ENCODE results near the gene ANGPTL2.

Gene ANGPTL2

DNA sequence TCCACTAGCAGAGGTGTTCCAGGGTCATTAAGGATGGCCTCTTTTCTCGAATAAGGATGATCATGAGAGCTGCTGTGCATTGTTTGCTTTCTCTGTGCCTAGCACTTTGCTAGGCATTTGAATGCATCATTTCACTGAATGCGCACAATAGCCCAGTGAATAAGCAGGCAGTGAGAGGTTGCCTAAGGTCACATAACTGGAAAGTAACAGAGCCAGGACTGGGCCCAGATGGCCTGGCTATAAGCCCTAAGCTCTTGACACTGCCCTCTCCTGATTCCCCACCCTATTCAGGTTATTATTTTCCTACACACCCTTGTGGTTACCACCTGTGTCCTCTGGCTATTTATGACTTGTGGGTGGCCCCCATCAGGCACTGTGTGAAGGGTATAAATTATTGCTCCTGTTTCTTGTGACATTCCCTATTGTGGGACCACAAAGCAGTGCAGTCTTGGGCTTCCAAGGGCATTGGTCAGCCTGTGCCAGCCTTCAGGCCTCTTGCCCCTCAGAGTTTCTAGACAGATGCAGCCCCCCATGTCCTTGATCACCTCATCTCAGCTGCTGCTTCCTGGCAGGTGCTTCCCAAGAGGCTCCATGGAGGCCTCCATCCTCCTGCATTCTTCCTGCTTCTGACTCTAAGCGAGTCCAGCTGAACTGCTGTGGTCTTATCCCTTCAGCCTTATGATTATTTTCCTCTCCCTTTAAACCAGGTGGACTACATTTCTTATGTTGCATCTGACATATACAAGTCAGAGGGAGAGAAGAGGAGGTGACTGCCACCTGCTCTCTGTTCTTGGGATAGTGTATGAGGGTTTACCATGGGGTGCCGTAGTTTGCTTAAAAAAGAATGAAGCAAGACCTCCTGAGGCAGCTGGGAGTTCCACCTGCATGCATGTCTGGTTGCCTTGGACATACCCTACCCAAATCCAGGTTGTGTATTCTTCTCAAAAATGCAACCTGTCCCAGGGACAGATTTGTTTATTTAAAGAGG lies 47.6 kb downstream of the ANGPTL2 start:
- Histone ChIP-seq H3K27ac (ENCODE audit: poor library complexity, severe bottlenecking) (no peak overlapping the region), H3K9me3 (ENCODE audit: severe bottlenecking) (no peaks in the 10 kb centered on the region), H3K27me3 (ENCODE audit: insufficient read depth, poor library complexity, severe bottlenecking) (no peaks in the 10 kb centered on the region), H3K4me3 (ENCODE audit: severe bottlenecking) (no peak overlapping the region), H3K4me1 (ENCODE audit: insufficient read depth, poor library complexity, severe bottlenecking) (no peaks in the 10 kb centered on the region), H3K36me3 (ENCODE audit: low read depth) (no peaks in the 10 kb centered on the region)
- DNase-seq (ENCODE audit: low spot score) (no peak), ATAC-seq (ENCODE audit: low read depth) (no peak)
- TF ChIP-seq, protein P1, sequence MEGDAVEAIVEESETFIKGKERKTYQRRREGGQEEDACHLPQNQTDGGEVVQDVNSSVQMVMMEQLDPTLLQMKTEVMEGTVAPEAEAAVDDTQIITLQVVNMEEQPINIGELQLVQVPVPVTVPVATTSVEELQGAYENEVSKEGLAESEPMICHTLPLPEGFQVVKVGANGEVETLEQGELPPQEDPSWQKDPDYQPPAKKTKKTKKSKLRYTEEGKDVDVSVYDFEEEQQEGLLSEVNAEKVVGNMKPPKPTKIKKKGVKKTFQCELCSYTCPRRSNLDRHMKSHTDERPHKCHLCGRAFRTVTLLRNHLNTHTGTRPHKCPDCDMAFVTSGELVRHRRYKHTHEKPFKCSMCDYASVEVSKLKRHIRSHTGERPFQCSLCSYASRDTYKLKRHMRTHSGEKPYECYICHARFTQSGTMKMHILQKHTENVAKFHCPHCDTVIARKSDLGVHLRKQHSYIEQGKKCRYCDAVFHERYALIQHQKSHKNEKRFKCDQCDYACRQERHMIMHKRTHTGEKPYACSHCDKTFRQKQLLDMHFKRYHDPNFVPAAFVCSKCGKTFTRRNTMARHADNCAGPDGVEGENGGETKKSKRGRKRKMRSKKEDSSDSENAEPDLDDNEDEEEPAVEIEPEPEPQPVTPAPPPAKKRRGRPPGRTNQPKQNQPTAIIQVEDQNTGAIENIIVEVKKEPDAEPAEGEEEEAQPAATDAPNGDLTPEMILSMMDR (IDR thresholded peaks at IDR 0.05; ENCODE audit: poor library complexity, severe bottlenecking), result no peak

DNA sequence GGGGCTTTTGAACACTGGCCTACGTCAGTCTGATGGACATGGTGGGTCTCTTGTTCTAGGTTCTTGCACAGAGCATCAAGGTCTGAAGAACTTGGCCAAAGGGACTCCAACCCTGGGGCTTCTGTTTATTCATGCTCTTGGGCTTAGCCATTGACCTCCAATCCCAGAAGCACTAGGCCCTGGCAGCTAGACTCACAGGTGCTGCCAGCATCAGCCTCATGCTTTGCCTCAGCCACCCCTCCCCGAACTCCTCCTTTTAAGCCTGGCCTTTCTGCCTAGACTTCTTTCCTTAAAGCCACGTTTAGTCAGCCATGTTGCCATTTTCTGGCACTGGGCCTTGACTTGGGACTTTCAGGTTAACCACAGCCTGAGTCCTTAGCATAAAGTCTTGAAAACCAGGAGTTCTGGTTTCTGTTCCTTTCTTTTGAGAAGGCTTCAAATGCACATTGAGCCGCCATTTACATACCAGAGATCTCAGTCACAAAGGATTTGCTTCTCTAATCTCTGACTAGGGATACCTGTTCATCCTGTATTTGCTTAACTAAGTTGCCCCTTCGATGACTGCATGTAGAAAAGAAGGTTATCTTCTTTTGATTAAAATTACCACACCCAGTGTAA lies 54.7 kb downstream of the ANGPTL2 start:
- DNase-seq (ENCODE audit: low spot score), result no peak
- ATAC-seq (ENCODE audit: low read depth), result no peak
- Histone ChIP-seq H3K4me3 (ENCODE audit: severe bottlenecking) (no peak overlapping the region), H3K4me1 (ENCODE audit: insufficient read depth, poor library complexity, severe bottlenecking) (peaks cover 2% of the 10 kb centered on the region), H3K36me3 (ENCODE audit: low read depth) (no peaks in the 10 kb centered on the region), H3K9me3 (ENCODE audit: severe bottlenecking) (no peaks in the 10 kb centered on the region), H3K27ac (ENCODE audit: poor library complexity, severe bottlenecking) (no peak overlapping the region), H3K27me3 (ENCODE audit: insufficient read depth, poor library complexity, severe bottlenecking) (no peaks in the 10 kb centered on the region)
- TF ChIP-seq, protein P1 (IDR thresholded peaks at IDR 0.05; ENCODE audit: poor library complexity, severe bottlenecking), result no peak

DNA sequence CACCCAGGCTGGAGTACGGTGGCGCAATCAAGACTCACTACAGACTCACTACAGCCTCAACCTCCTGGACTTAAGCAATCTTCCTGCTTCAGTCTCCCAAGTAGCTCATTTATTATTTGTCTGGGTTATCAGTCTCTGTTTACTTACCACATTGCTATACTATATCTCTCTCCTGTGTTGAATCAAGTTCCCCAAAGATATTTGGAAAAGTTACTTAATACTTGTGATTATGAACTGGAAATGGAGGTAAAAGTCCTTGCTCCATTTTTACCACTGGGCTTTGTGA lies 55.6 kb downstream of the ANGPTL2 start:
- Histone ChIP-seq H3K4me1 (ENCODE audit: insufficient read depth, poor library complexity, severe bottlenecking) (peaks cover 2% of the 10 kb centered on the region), H3K36me3 (ENCODE audit: low read depth) (no peaks in the 10 kb centered on the region), H3K27me3 (ENCODE audit: insufficient read depth, poor library complexity, severe bottlenecking) (no peaks in the 10 kb centered on the region), H3K9me3 (ENCODE audit: severe bottlenecking) (no peaks in the 10 kb centered on the region), H3K27ac (ENCODE audit: poor library complexity, severe bottlenecking) (no peak overlapping the region), H3K4me3 (ENCODE audit: severe bottlenecking) (no peak overlapping the region)
- DNase-seq (ENCODE audit: low spot score) (no peak), ATAC-seq (ENCODE audit: low read depth) (no peak)
- TF ChIP-seq, protein P1 (IDR thresholded peaks at IDR 0.05; ENCODE audit: poor library complexity, severe bottlenecking), result no peak

DNA sequence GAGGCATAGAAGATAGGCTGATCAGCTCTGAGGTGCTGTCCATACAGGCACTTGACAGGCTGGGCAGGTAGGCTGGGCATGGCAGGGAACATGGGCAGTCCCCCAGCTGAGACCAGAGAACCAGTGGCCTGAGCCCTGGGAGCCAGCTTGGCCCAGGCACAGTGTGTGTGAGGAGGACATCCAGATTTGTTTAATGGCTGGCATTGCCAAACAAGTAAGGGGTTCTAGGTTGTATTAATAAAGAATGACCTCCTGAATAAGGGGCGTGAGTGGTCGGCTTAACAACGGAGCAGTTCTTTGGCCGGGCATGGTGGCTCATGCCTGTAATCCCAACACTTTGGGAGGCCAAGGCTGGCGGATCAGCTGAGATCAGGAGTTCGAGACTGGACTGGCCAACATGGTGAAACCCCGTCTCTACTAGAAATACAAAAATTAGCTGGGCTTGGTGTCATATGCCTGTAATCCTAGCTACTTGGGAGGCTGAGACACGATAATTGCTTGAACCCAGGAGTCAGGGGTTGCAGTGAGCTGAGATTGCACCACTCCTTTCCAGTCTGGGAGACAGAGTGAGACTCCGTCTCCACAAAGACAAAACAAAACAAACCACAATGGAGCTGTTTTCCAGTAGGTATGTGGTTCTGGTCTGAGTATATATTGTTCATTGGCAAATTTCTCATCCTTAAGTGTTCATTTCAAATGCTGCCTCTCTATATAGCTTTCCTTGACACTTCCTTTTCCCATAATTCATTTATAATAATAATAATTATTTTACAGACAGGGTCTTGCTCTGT lies 56.2 kb downstream of the ANGPTL2 start:
- ATAC-seq (ENCODE audit: low read depth) (no peak), DNase-seq (ENCODE audit: low spot score) (no peak)
- no peaks in the 10 kb centered on the region for H3K27me3 ChIP-seq (ENCODE audit: insufficient read depth, poor library complexity, severe bottlenecking)
- TF ChIP-seq, protein P1 (IDR thresholded peaks at IDR 0.05; ENCODE audit: poor library complexity, severe bottlenecking), result no peak
- peaks cover 2% of the 10 kb centered on the region for H3K4me1 ChIP-seq (ENCODE audit: insufficient read depth, poor library complexity, severe bottlenecking)
- H3K4me3 ChIP-seq (ENCODE audit: severe bottlenecking), result no peak overlapping the region
- H3K9me3 ChIP-seq (ENCODE audit: severe bottlenecking), result no peaks in the 10 kb centered on the region
- no peak overlapping the region for H3K27ac ChIP-seq (ENCODE audit: poor library complexity, severe bottlenecking)
- no peaks in the 10 kb centered on the region for H3K36me3 ChIP-seq (ENCODE audit: low read depth)
